HG02798 (cell line): ENCODE data around the gene NHSL1.

Experiments
- ATAC-seq: cut with Tn5 transposase; IDR thresholded peaks from one replicate; pipeline ENCODE4 v1.9.1; 2021; ENCODE audit warnings: mild to moderate bottlenecking; ENCODE audit not compliant: unreplicated experiment, poor library complexity

Gene NHSL1

DNA sequence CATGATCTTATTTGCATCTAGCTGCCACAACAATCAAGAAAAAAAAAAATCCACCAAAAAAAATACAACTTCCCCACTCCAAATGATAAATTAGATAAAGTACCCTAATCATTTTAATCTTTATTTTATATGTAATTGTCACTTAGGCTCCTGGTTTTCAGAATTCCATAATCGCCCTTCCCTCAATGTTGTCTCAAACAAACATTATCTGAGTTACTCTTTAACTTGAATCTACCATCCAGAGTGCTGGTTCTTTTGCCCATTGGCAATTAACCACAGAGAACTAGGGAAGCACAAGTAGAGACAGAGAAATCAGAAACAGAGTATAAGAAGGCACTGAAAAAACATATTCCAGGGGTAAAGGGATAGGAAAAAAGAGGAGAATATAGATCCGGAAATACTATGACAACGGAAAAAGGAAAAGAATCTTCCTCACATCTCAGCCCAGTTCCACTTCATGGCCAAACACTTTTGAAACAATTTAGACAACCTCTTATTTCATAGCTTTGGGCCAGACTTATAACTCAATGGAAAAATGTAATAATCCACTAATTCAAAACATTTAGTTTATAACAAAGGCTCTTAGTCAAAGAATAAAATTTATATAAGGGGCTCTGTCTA is 861 bp upstream of the NHSL1 start:
- ATAC-seq, result no peak

DNA sequence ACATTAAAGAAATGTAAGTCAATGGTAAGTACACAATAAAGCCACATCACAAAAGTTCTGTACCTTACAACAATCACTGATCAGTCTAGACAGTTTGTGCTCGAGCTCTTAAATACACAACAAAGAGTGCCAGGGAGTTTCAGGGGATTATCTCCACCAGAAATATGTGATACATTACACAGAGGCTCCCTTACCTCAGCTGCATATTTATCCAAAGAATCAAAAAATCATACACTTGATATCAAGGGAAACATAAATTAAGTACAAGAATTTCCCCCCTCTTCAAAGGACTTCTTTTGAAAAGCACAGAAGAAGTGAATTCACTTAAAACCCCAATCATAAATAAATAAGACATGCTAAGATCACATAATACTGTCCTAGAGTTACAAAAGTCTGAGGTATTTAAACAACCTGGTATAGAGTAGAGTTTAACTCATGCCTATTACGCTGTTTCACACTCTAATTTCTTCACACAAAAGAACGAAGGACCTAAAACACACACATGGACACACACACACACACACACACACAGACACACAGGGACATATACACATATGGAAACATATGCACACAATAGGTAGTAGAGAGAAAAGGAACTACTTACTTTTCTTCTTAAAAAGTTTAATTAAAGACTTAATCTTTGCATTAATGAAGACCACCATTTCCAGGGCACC is 528 bp downstream of the NHSL1 start:
- ATAC-seq, result no peak

DNA sequence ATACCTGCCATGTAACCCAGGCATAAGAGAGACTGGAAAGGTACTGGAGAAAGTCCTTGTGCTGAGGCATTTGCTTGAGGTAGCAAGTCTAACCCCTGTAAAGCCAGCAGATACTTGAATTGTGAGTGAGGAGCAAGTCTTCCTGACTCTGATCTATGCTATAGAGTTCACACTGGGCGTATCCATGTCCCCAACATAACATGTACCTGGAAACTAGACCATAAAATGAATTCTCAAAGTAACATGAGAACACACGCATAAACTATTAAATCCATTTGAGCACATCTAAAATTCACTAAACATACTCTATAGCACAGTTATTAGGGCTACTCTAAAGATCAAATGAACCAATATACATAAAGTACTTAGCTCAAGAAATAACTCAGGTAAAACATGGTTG is 2.0 kb downstream of the NHSL1 start:
- ATAC-seq, result no peak

DNA sequence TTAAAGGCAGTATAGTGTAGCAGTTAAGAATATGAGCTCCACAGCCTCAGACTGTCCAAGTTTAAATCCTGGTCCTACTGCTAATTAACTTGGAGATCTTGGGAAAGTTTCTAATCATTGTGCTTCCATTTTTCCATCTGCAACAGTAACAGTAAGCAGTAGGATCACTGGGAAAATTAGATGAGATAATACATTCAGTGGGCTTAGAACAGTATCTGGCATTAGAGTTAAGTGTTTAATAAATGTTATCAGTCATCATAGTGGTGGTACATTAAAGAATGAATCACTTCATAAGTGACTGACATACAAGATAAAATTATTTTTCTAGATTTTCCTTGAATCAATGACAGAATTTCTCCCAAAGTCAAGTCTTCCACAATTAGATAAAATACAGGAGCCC is 5.0 kb downstream of the NHSL1 start:
- no peak for ATAC-seq

DNA sequence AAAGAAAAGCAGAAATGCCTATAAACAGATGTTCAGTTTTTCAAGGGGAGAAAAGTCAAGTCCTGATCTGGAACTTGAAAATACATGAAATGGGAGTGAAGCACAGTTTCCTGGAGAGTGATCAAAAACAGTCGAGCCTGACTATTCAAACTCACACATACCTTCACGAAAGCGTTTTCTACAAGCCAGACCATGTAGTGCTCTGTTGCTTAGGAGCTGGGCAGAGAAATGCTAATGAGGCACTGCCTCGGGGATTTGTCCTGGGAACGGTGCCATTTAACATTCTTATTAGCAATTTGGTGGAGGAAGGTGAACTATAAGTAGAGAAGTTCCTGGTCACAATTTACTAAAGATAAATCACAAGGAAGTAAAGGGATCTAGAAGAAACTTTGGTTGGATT is 5.9 kb downstream of the NHSL1 start:
- no peak for ATAC-seq

DNA sequence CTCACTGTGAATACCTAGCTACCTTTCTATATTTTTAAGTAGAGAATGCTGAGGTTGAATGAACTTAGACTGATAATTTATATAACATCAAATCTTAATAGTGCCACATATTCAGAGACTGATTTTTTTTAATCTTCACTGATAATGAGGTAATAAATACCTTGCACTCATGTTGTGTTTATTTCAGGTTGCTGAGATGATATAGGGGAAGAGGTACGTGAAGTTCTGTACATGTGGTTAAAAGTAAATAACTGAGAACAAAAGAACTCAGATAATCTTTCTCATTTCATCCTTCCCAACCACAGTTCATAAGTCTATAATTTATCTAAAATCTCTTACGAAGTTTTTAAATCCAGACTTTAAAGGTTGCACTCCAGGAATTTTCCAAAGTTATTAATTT is 6.4 kb downstream of the NHSL1 start:
- ATAC-seq, result no peak

DNA sequence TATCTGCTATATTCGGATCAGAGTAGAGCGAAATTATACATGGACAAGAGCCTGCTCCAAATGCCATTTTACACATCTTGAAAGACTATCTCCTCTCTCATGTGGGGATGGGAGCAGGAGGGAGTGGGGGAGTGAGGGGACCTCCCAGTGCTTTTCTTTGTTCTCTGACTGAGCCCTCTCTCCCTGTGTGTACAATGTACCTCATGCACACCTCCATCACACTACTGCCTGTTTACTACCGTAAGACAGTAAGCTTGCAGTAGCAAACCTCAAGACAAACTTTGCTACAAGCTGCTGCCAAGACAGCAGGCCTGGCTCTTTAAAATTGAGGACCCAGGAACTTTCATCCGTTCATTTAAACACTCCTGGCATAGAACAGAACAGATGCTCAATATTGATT is 7.2 kb downstream of the NHSL1 start:
- no peak for ATAC-seq

DNA sequence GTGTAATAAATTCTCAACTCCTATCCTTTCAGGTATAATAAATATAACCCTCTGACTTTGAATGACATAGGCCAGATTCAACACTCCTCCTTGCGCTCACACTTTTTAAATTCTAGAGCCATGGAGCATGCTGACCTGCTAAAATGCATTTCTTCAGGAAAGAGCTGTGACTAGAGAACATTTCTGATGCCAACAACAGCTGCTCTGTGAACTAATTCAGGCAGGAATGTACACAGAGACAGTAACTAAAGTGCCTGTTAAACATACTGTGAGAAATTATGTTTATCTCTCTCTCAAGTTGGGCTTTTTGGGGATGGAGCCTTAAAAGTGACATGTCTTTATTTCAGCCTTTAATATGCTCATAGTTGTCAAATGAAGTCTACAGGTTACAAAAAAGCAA is 8.3 kb downstream of the NHSL1 start:
- ATAC-seq, result no peak

DNA sequence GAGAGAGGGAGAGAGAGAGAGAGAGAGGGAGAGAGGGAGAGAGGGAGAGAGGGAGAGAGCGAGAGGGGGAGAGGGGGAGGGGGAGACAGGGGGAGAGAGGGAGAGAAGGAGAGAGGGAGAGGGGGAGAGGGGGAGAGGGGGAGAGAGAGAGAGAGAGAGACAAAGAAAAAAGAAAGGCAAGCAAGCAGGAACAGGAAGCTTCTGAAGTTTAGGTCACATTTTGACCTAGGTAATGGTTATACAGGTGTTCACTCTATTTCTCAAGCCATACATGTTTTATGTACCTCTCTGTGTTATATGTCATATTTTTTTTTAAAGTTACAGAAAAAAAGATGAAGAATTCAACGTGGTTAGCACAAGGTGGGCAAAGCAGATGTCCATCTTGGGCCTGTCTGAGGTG is 9.4 kb downstream of the NHSL1 start:
- no peak for ATAC-seq

DNA sequence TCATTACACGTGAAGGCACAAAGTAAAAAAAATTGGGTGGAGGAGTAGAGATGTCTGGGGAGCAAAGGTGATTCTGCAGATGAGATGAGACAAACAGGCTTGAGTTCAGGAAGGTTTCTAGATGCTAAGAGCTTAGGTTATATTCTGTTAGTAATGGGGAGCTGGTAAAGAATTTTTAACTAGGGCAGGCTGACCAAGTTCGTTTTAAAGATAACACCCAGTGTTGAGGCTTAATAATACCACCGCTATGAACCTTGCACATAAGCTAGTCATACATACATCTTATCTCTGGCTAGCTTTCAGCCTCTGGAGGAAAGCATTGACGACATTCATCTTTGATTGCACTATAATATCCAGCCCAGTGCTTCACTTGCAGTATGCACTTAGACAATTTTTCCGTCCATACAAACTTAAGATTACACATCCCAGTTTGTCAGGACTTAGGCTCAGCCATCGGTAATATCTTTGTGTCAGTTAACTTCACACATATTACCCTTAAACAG is 12.1 kb downstream of the NHSL1 start:
- no peak for ATAC-seq

DNA sequence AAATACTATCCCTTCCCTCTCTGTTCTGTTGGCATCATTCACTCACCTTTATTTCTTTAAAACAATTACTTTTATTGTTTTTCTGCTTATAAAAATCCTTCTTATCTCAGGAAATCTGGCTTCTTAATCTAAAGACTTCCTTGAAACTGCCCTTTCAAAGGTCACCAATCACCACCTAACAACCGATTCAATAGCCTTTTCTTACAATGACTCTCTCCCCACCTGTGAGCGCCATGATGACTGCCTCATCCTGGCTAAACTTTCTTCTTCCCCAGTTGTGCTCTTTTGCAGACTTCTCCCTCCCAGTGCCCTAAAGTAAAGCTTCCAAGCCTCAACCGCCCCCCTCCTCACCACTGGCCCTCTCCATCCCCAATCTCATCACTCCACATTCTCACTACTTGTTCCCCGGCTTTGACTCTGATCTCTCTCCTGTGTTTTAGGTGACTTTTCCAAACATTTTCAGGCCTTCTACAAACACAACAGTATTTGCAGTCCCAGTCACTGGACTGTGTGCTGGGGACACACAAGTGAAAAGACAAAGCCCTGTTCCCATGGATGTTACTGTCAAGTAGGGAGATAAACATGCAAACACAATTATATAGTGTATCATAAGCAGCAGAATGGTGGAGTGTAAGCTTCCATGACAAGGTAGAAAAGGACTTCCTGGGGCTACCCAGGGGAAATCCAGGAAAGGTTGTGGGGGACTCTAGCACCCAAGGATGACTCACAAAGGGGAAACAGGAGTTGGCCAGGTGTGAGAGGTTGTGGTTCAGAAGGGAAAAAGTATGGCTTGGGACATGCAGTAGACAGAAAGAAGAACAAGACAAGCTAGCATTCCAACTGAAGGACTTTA is 12.8 kb downstream of the NHSL1 start:
- ATAC-seq, result no peak

DNA sequence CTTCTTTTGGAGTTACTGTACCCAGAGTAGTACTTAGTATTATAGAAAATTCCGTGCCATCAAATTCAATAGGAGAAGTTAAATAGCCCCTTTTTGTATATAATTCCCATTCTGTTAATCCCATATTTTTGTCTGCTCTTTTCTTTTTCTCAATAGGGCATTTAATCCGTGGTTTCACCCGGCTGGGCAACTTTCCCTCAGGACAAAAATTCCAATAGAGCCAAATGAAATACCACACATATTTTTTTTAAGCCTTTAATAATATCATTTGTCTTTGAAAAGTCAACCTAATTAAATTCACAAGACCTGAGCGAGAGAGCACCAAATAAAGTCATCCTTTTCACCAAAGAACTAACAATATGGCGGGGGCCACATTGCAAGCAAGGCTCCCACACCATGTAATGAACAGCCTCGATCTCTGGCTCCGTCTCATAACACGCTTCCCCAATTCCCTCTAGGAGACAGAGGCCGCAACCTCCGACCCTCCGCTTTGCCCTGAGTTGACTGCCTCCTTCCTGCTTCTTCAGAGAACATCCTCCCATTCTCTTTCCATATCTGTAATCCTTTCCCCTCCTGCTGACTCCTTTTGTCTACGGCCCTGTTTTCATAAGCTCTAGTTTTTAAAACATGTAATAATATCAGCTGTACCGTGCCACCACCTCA is 13.6 kb downstream of the NHSL1 start:
- no peak for ATAC-seq

DNA sequence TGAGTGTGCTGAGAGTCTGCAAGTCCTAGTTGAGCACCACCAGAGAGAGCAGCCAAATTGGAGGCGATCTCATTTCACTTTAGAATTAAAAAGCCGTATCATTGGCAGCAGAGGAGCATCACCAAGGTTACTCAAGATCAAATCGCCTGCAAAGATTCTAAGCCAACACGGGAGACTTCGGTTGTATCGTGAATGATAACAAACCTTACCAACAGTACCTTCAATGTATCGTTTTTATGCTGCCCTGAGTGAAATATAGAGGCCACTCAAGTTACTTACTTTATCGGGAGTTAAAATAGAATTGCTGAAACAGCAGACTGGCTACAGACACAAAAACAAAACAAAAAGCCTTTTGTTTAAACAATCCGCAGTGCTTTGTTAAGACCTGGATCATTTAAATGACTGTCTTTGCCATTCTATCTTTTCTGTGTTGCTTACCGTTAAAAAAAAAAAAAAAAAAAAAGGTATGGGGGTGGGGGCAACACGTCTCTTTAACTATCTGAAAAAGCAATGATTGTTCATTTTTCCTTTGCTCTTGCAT is 14.2 kb downstream of the NHSL1 start:
- no peak for ATAC-seq

DNA sequence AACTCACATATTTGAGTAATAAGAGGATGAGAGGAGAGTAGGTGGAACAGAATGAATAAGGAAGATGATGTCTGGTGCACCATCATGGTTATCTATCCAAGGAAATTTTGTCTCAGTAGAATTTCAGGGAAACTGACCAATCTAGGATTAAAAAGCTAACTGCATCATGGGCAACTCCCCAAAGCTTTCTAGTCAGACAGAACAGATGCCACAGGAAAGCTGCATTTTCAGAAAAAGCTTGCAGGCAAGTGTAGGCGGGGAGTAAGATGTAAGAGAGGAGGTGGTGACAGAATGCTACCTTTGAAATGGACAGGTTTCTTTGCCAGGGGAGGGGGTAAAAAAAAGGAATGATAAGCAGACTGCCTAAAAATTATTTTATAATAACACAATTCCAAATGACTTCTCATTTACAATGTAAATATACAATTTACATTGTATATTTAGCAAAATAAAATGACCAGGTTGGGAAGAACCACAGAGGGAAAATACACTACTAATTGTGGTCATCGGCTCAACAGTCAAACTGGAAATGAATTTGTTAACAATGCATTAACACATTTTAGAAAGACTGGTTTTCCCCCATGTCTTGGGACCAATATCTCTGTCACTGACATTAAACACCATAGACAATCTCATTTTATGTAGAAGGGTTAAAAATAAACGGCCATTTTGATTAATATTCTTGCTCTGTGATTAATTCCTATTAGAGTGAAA is 15.1 kb downstream of the NHSL1 start:
- no peak for ATAC-seq

DNA sequence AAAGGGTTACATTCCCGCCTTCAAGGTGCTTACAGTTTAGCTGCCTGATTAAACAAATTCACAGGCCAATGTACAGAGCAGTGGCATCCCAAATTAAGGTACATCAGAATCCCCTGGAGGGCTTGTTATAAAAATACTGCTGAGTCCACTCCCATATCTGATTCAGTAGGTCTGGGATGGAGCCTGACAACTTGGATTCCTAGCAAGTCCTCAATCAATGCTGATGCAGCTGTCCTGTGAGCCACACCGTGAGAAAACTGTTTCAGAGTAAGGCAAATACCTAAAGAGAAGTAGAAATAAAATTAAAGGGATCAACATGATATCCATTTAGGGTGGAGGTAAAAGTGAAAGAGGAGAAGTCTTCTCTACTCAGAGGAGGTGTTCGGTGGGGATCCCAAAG is 16.5 kb downstream of the NHSL1 start:
- no peak for ATAC-seq

DNA sequence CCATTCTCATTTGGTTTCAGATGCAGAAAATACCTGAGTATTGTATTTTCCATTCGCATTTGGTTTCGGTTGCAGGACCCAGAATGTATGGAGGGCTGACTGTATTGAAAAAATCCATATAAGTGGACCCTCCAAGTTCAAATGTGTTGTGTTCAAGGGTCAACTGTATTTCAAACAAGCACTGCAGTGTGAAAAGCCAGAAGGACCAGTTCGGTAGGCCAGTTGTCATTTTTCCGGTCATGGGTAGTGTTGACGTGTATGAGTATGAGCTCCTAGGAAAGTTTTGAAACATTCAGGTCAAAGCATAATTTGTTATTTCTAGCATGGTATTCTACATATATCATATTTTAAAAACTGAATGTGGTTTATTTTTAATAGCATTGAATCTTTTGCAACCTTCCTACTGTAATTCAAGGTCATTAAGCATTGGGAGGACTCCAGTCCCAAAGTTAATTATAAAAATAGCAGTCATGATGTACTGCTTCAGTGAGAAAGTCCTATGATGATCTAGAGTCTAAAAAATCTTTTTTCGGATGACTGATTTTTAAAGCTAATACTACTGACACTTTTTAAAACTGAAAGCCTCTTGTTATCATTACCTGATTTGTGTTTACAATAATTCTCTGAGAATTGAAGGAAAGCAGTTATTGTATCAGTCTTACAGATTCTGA is 18.9 kb downstream of the NHSL1 start:
- ATAC-seq, result no peak

DNA sequence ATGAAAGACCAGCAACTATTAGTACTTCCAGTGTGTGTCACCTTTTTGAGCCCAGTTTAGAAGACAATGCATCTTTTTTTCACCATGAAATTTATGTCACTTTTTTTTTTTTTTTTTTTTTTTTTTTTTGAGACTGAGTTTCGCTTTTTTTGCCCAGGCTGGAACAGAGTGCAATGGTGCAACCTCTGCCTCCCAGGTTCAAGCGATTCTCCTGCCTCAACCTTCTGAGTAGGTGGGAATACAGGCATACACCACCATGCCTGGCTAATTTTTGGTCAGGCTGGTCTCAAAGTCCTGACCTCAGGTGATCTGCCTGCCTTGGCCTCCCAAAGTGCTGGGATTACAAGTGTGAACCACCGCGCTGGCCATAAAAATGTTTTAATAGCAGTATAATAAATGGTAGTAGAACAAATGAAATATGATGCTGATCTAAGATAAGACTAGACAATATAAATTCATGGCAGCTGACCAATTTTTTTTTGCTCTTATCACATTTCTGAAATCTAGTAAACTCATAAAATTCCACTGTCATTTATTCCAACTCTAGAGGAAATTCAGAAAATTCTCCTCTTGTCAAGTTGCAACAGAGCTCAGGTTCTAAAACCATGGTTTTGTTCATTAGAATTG is 21.3 kb downstream of the NHSL1 start:
- no peak for ATAC-seq

DNA sequence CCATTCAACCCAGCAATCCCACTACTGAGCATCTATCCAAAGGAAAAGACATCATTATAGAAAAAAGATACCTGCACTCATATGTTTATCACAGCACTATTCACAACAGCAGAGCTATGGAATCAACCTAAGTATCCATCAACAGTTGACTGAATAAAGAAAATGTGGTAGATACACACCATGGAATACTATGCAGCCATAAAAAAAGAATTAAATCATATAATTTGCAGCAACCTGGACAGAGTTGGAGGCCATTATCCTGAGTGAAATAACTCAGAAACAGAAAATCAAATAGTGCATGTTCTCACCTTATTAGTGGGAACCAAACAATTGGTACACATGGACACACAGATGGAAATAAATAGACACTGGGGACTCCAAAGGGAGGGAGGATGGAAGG is 23.2 kb downstream of the NHSL1 start:
- ATAC-seq, result no peak

DNA sequence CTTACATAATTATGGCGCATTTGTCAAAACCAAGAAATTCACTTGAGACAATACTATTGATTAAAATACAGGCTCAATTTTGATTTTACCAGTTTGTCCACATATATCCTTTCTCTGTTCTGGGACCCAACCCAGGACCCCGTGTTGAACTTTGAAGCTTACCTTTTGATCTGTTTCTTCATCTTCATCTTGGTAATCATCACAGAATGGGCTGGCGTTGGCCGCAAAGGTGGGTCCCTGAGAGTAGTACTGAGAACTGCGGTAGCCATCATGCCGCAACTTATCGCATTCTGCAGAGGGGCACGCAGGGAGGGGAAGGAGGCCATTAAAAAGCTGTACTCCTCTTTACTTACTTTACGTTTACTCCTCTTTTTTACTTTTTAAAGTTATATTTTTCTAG is 26.1 kb downstream of the NHSL1 start:
- no peak for ATAC-seq
